ENCODE results near the gene DUSP22. TPM values are rescaled to one million over a fixed set of nuclear protein-coding genes. Genes with fewer than 3 reads are reported as not detected.

DUSP22 gene
- total RNA-seq, 1 experiment from 2014 or later = 25.0 TPM

DNA sequence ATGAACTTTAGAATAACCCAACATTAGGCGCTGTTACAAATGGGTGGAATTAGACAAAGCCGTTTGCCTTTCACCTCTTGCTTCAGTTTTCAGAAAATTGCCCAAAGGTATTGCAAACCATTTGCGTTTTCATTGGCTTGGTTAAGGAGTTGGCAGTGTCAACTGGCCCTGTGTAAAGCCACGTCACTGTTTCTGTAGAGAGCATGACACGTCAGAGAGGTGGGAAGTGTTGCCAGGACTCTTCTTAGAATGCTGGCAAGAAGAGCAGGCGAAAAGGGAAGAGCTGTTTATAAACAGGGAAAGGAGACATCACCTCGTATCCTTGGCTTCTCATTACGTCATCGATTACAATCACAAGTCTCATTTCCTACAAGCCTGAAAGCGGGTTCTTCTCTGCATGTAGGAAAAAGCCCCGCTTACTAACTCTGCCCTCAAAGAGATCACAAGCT, 95.0 kb downstream of the DUSP22 start:
- Mint-ChIP-seq H3K4me1 (peaks cover 0 to 5% of the 10 kb centered on the region in 2 experiments; a peak in 1 of 4 replicates), H3K9me3 (no peaks in the 10 kb centered on the region; a peak in 1 of 5 replicates), H3K27ac (no peak overlapping the region), H3K36me3 (ENCODE audit: insufficient read depth in 1 of 3, low read depth in 3 of 3) (no peaks in the 10 kb centered on the region), H3K4me3 (no peak overlapping the region), H3K27me3 (ENCODE audit: low read depth) (peaks cover 87% of the 10 kb centered on the region)
- Histone ChIP-seq H2BK12ac (ENCODE audit: insufficient read length, low read depth, low read length) (no peak overlapping the region), H4K8ac (replicated peaks; ENCODE audit: insufficient read length, low read depth, low read length) (no peak overlapping the region), H3K23ac (ENCODE audit: insufficient read length, low read depth, low read length) (no peak overlapping the region), H2AK5ac (ENCODE audit: insufficient read length, low read length) (no peak overlapping the region), H3K9me3 (ENCODE audit: control insufficient read depth, low read depth, low read length) (no peaks in the 10 kb centered on the region), H2BK5ac (ENCODE audit: insufficient read length, low read length) (no peak overlapping the region), H3K27me3 (ENCODE audit: insufficient read depth, low read length) (peaks cover 7% of the 10 kb centered on the region; the same call in 1 of the 2 replicates), H2BK120ac (ENCODE audit: low read depth, low read length, poor library complexity, severe bottlenecking) (no peak overlapping the region), H4K91ac (ENCODE audit: insufficient read length, low read depth, low read length) (no peak overlapping the region), H3T11ph (ENCODE audit: low read length) (no peak overlapping the region), H2BK20ac (ENCODE audit: low read depth, low read length, poor library complexity, severe bottlenecking) (no peak overlapping the region), H3K9ac (ENCODE audit: extremely low read depth, insufficient read length, low read length) (no peak overlapping the region), H3K4ac (ENCODE audit: low read depth, low read length) (no peak overlapping the region), H3K18ac (ENCODE audit: insufficient read length, low read depth, low read length) (no peak overlapping the region), H3K79me2 (ENCODE audit: insufficient read depth, low read length) (no peaks in the 10 kb centered on the region), H2AFZ (ENCODE audit: low read length) (no peak overlapping the region), H3K79me1 (ENCODE audit: insufficient read depth, low read depth, low read length, poor library complexity, severe bottlenecking) (no peaks in the 10 kb centered on the region), H3K4me1 (ENCODE audit: insufficient read depth, low read length) (no peaks in the 10 kb centered on the region), H4K20me1 (ENCODE audit: control insufficient read depth, insufficient read depth, insufficient read length) (no peaks in the 10 kb centered on the region), H4K5ac (ENCODE audit: insufficient read length, low read depth, low read length) (no peak overlapping the region), H3K4me2 (ENCODE audit: insufficient read depth, insufficient read length, low read length) (no peak overlapping the region), H3K14ac (ENCODE audit: insufficient read depth, low read length) (no peak overlapping the region), H2BK15ac (ENCODE audit: low read depth, low read length) (no peak overlapping the region), H3K27ac (ENCODE audit: insufficient read length, low read depth, low read length) (no peak overlapping the region), H3K23me2 (ENCODE audit: insufficient read length, low read depth, low read length, poor library complexity, severe bottlenecking) (peaks cover 15% of the 10 kb centered on the region), H3K56ac (ENCODE audit: insufficient read length, low read depth, low read length) (no peak overlapping the region)
- TF ChIP-seq, protein P1, sequence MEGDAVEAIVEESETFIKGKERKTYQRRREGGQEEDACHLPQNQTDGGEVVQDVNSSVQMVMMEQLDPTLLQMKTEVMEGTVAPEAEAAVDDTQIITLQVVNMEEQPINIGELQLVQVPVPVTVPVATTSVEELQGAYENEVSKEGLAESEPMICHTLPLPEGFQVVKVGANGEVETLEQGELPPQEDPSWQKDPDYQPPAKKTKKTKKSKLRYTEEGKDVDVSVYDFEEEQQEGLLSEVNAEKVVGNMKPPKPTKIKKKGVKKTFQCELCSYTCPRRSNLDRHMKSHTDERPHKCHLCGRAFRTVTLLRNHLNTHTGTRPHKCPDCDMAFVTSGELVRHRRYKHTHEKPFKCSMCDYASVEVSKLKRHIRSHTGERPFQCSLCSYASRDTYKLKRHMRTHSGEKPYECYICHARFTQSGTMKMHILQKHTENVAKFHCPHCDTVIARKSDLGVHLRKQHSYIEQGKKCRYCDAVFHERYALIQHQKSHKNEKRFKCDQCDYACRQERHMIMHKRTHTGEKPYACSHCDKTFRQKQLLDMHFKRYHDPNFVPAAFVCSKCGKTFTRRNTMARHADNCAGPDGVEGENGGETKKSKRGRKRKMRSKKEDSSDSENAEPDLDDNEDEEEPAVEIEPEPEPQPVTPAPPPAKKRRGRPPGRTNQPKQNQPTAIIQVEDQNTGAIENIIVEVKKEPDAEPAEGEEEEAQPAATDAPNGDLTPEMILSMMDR (conservative IDR thresholded peaks at IDR 0.05) = no peak
- no CpG with 5 or more reads among the region's 11 CpGs for WGBS (ENCODE audit: extremely low coverage, insufficient read length, low lambda C conversion rate)
- DNase-seq = no peak

All from H9 (cell line).